Ishikawa (cell line): ENCODE results near the gene PGP.

ENCODE experiments used
- CEBPB ChIP-seq: IDR thresholded peaks from 2 replicates; pipeline ENCODE4 v1.6.1; 2012
- CREB1 ChIP-seq: IDR thresholded peaks from 2 replicates; pipeline ENCODE4 v1.6.1; 2012; ENCODE audit warnings: low read depth
- EGR1 ChIP-seq: IDR thresholded peaks from 2 replicates; pipeline ENCODE4 v1.6.1; 2012
- EP300 ChIP-seq: IDR thresholded peaks from 2 replicates; pipeline ENCODE4 v1.6.1; 2012; ENCODE audit warnings: borderline replicate concordance
- FOXM1 ChIP-seq: IDR thresholded peaks from 2 replicates; pipeline ENCODE4 v1.6.1; 2012; ENCODE audit warnings: low read depth, borderline replicate concordance
- MAX ChIP-seq: IDR thresholded peaks from 2 replicates; pipeline ENCODE4 v1.6.1; 2012
- NFIC ChIP-seq: IDR thresholded peaks from 2 replicates; pipeline ENCODE4 v1.6.1; 2012
- RAD21 ChIP-seq: IDR thresholded peaks from 2 replicates; pipeline ENCODE4 v1.6.1; 2012; ENCODE audit warnings: low read depth
- REST ChIP-seq: IDR thresholded peaks from 2 replicates; pipeline ENCODE4 v1.6.1; 2012; ENCODE audit warnings: low read depth, mild to moderate bottlenecking
- TAF1 ChIP-seq: IDR thresholded peaks from 2 replicates; pipeline ENCODE4 v1.6.1; 2012; ENCODE audit warnings: low read depth, mild to moderate bottlenecking
- TCF12 ChIP-seq: IDR thresholded peaks from 2 replicates; pipeline ENCODE4 v1.6.1; 2012; ENCODE audit warnings: low read depth
- TEAD4 ChIP-seq: IDR thresholded peaks from 2 replicates; pipeline ENCODE4 v1.6.1; 2012
- USF1 ChIP-seq: IDR thresholded peaks from 2 replicates; pipeline ENCODE4 v1.6.1; 2012
- YY1 ChIP-seq: IDR thresholded peaks from 2 replicates; pipeline ENCODE4 v1.6.1; 2012; ENCODE audit warnings: low read depth
- ZBTB7A ChIP-seq: IDR thresholded peaks from 2 replicates; pipeline ENCODE4 v1.6.1; 2012; ENCODE audit warnings: low read depth

The PGP gene

DNA sequence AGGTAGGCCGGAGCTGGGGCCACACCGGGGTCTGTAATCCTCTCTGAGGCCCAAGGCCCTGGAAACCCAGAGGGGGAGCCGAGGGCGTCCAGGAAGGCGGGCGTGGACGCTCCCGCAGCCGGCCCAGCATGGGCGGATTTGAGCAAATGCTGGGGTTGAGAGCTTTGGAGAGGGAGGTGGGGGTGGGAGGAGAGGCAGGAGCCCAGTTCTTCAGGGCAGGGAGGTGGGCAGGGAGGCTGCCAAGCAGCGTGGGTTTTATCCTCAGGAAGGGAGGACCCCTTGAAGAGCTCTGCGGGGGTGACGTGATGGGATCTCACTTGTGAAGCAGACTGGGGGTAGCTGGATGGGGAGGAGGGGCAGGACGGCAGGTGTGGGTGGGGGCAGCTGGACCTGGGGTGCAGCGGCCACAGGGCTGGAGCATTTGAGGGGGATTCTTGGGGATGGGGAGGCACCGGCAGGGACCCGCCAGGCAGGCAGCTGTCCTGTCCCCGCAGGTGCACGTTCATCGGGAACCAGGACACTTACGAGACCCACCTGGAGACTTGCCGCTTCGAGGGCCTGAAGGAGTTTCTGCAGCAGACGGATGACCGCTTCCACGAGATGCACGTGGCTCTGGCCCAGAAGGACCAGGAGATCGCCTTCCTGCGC lies 41.8 kb downstream of the PGP start:
- TF ChIP-seq MAX (no peak), YY1 (no peak), NFIC (no peak)

DNA sequence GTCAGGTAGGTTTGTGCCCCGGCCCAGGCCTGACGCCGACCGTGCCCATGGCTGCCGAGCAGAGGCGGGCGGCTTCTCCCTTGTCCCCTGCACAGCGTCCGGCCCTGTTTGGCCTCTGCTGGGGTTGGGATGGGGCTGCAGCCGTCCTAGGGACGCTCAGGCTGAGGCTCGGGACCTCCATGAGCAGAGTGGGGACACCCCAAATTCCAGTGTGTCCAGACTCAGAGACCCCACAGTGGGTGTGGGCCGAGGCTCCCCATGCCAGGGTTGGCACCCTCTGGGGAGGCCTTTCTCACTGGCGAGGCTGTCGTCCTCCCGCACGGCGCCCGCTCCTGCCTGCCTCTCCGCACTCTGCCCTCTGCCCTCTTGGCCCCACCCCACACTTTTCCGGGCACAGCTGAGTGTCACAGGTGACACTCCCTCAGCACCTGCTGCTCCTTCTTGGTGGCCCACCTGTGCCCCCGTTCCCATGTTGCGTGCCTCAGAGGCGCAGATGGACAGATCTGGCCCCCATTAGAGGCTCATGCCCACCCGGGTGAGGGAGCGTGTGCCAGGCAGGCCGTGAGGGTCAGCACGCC lies 43.0 kb downstream of the PGP start:
- TF ChIP-seq MAX, result no peak
- TF ChIP-seq USF1, result no peak
- no peak for TF ChIP-seq EP300
- TF ChIP-seq FOXM1, result no peak
- TF ChIP-seq CEBPB, result no peak
- no peak for TF ChIP-seq CREB1
- no peak for TF ChIP-seq RAD21
- TF ChIP-seq TCF12, result no peak
- TF ChIP-seq REST, result no peak
- no peak for TF ChIP-seq TEAD4
- TF ChIP-seq NFIC, result no peak

DNA sequence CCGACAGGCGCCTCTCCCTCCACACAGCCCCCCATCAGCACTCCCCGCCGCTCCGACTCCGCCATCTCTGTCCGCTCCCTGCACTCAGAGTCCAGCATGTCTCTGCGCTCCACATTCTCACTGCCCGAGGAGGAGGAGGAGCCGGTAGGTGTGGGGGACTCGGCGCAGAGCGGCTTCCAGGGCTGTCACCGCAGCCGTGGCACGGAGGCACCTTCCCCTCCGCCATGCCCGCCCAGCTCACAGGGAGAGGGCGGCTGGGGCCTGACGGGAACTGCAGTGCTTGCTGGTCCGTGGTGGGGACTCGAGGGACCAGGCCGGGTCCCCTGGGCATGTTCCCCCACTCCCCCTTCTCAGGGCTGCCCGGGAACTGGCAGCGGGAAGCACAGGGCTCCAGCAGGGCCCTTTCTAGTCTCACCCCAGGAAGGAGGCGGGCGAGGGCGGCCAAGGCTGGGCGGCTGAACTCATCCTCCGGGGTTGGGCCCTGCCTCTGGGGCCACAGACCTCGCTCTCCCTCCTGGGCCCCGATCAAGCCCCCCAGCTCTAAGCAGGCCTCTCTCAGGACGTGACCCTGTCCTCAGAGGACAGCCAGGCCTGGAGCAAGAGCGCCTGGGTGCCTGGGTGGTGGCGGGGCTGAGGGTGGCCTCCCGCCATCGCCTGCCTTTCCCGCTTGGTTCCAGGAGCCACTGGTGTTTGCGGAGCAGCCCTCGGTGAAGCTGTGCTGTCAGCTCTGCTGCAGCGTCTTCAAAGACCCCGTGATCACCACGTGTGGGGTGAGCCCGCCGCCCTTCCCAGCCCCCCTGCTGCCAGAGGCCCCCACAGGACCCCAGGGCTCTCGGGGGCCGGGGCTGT lies 43.8 kb downstream of the PGP start:
- no peak for TF ChIP-seq TAF1
- TF ChIP-seq CEBPB, result no peak
- no peak for TF ChIP-seq REST
- TF ChIP-seq YY1, result no peak
- TF ChIP-seq NFIC, result no peak

DNA sequence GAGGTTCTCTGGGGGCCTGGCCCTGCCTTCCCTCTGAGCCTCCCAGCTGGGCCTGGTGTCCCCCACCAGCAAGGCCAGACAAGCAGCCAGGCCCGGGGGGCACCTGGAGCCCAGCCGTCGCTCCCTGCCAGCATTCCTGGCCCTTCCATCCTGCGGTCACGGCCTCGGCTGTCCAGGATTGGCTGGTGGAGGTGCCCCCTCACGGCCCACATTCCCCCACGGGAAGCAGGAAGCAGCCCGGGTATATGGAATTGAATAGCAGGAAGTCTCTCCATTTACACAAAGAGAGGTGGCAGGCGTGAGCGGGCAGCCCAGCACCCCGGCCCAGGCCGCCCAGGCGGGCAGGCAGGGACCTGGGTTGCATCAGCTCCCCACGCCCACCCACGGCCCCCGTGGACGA lies 44.6 kb downstream of the PGP start:
- TF ChIP-seq MAX, result no peak
- no peak for TF ChIP-seq RAD21
- TF ChIP-seq EP300, result no peak
- no peak for TF ChIP-seq USF1
- no peak for TF ChIP-seq TAF1
- TF ChIP-seq TCF12, result no peak
- no peak for TF ChIP-seq EGR1
- TF ChIP-seq CEBPB, result no peak

- TF ChIP-seq YY1 (no peak), ZBTB7A (no peak), EP300 (no peak)
These were observed 47.5 kb downstream of the PGP start for GRCh38 chr16:2167068-2167638.
